CD14-positive monocyte (primary cell): ENCODE measurements around the gene ADAMTS3. TPM values are rescaled to one million over a fixed set of nuclear protein-coding genes. Genes with fewer than 3 reads are reported as not detected.

ENCODE experiments used
- DNase-seq, 3 donors: peaks; one replicate each; pipeline ENCODE4 v3.0.0-alpha.2; 2011 to 2022
- H2AFZ ChIP-seq: 2 replicates; pipeline ENCODE4 v1.6.0; 2012; ENCODE audit warnings: mild to moderate bottlenecking, low read depth, low read length, inconsistent platforms; ENCODE audit not compliant: insufficient read depth, poor library complexity, severe bottlenecking
- H3K27ac ChIP-seq, 2 donors: 1 replicate in 1 of 2; 2 replicates in 1 of 2; pipeline ENCODE4 v1.5.1; 2012 to 2013; ENCODE audit warnings: low read length in 2 of 2, control low read depth in 1 of 2, inconsistent platforms in 1 of 2, low read depth in 1 of 2, mild to moderate bottlenecking in 1 of 2
- H3K27me3 ChIP-seq, 2 donors: one replicate each; pipeline versions ENCODE4 v1.6.0 to v1.6.1; 2011 to 2013; ENCODE audit warnings: low read length in 2 of 2; ENCODE audit not compliant: control insufficient read depth in 2 of 2, insufficient read depth in 2 of 2
- H3K36me3 ChIP-seq, 2 donors: replicated peaks in 1 of 2; 1 replicate in 1 of 2; 2 replicates in 1 of 2; pipeline versions ENCODE4 v1.5.1 to v1.6.1; 2012 to 2013; ENCODE audit warnings: low read length in 2 of 2, control low read depth in 1 of 2, inconsistent platforms in 1 of 2, mild to moderate bottlenecking in 1 of 2; ENCODE audit not compliant: insufficient read depth in 2 of 2, control insufficient read depth in 1 of 2
- H3K4me1 ChIP-seq, 2 donors: 1 replicate in 1 of 2; 2 replicates in 1 of 2; pipeline versions ENCODE4 v1.5.1 to v1.6.1; 2012 to 2013; ENCODE audit warnings: low read length in 2 of 2, control low read depth in 1 of 2, inconsistent platforms in 1 of 2, mild to moderate bottlenecking in 1 of 2, moderate library complexity in 1 of 2; ENCODE audit not compliant: insufficient read depth in 2 of 2, control insufficient read depth in 1 of 2
- H3K4me2 ChIP-seq: replicated peaks from 2 replicates; pipeline ENCODE3; 2012; ENCODE audit warnings: low read length, moderate library complexity, mild to moderate bottlenecking; ENCODE audit not compliant: poor library complexity, severe bottlenecking; ENCODE audit errors: extremely low read depth
- H3K4me3 ChIP-seq, 3 experiments: fragments of 200-600 bp in 1 of 3; sonication (generic) in 1 of 3; replicated peaks in 1 of 3; 1 replicate in 2 of 3; 2 replicates in 1 of 3; pipeline ENCODE4 v1.5.1; 2011 to 2013; ENCODE audit warnings: low read length in 3 of 3, mild to moderate bottlenecking in 3 of 3, control low read depth in 2 of 3, low read depth in 2 of 3, inconsistent platforms in 1 of 3, moderate library complexity in 1 of 3
- H3K79me2 ChIP-seq: 2 replicates; pipeline ENCODE4 v1.6.0; 2012; ENCODE audit warnings: mild to moderate bottlenecking, control low read depth, inconsistent platforms, low read length, moderate library complexity; ENCODE audit not compliant: insufficient read depth
- H3K9ac ChIP-seq: 2 replicates; pipeline ENCODE4 v1.6.0; 2017; ENCODE audit warnings: low read length, mild to moderate bottlenecking; ENCODE audit not compliant: insufficient read depth, poor library complexity, severe bottlenecking
- H3K9me3 ChIP-seq, 2 donors: replicated peaks in 1 of 2; 1 replicate in 1 of 2; 2 replicates in 1 of 2; pipeline versions ENCODE4 v1.5.1 to v1.6.1; 2012 to 2013; ENCODE audit warnings: low read length in 2 of 2, control low read depth in 1 of 2; ENCODE audit not compliant: control insufficient read depth in 1 of 2, insufficient read depth in 1 of 2
- H4K20me1 ChIP-seq: 2 replicates; pipeline ENCODE4 v1.6.0; 2012; ENCODE audit warnings: mild to moderate bottlenecking, low read length, control low read depth, moderate library complexity; ENCODE audit not compliant: insufficient read depth
- H3K27ac Mint-ChIP-seq, 7 donors: one replicate each; pipeline ENCODE4 v1.8.0; 2020; ENCODE audit warnings: mild to moderate bottlenecking in 7 of 7, mixed read lengths in 7 of 7, moderate library complexity in 6 of 7, inconsistent platforms in 2 of 7
- H3K27me3 Mint-ChIP-seq, 3 donors: one replicate each; pipeline ENCODE4 v1.8.0; 2021 to 2022; ENCODE audit warnings: low read depth in 3 of 3, mild to moderate bottlenecking in 3 of 3, mixed read lengths in 3 of 3, moderate library complexity in 3 of 3, inconsistent platforms in 1 of 3
- H3K36me3 Mint-ChIP-seq, 2 donors: one replicate each; pipeline ENCODE4 v1.8.0; 2020; ENCODE audit warnings: mixed read lengths in 2 of 2, inconsistent platforms in 1 of 2, mild to moderate bottlenecking in 1 of 2
- H3K4me1 Mint-ChIP-seq: one replicate; pipeline ENCODE4 v1.8.0; 2020; ENCODE audit warnings: mild to moderate bottlenecking, mixed read lengths
- H3K4me3 Mint-ChIP-seq, 2 donors: one replicate each; pipeline ENCODE4 v1.8.0; 2020; ENCODE audit warnings: mild to moderate bottlenecking in 2 of 2, mixed read lengths in 2 of 2, moderate library complexity in 1 of 2
- H3K9me3 Mint-ChIP-seq, 7 donors: one replicate each; pipeline ENCODE4 v1.8.0; 2020 to 2022; ENCODE audit warnings: mixed read lengths in 7 of 7, mild to moderate bottlenecking in 6 of 7, moderate library complexity in 6 of 7, inconsistent platforms in 2 of 7
- CTCF ChIP-seq: fragments of 200-600 bp; IDR thresholded peaks from one replicate; pipeline ENCODE4 v1.8.0; 2022; ENCODE audit warnings: antibody characterized with exemption, mild to moderate bottlenecking
- WGBS: methylation state at CpG from one replicate; pipeline ENCODE4 v1.1.5; 2013; ENCODE audit warnings: missing lambda C conversion rate; ENCODE audit not compliant: insufficient coverage; 5-methylcytosine and 5-hydroxymethylcytosine counted together
- intact Hi-C, 2 donors: fragments of 100-400 bp; cut with micrococcal nuclease; formaldehyde crosslinking; loops; one replicate each; pipeline versions ENCODE4 v1.15.0 to v1.15.1; 2023
- polyA plus RNA-seq, 3 donors: library from polyadenylated mRNA; depleted of rRNA in 1 of 3; unstranded in 2 of 3; stranded (reverse) in 1 of 3; fragments of 300-500 nt in 2 of 3; fragments of >200 nt in 1 of 3; fragmentation: Illumina TruSeq in 2 of 3; gene quantifications; 1 replicate in 2 of 3; 2 replicates in 1 of 3; pipeline ENCODE4 v1.2.3, GENCODE V29; 2012 to 2021

ADAMTS3 gene
- polyA plus RNA-seq, 3 donors: not detected

- Histone ChIP-seq H3K4me2 (no peak overlapping the region), H3K27me3 (no peaks in the 10 kb centered on the region), H3K27ac (no peak overlapping the region), H3K9me3 (no peaks in the 10 kb centered on the region), H3K9ac (no peak overlapping the region), H4K20me1 (no peaks in the 10 kb centered on the region), H3K36me3 (no peaks in the 10 kb centered on the region), H2AFZ (no peak overlapping the region), H3K79me2 (no peaks in the 10 kb centered on the region), H3K4me3 (no peak overlapping the region), H3K4me1 (no peaks in the 10 kb centered on the region)
- Mint-ChIP-seq H3K4me1 (no peaks in the 10 kb centered on the region), H3K4me3 (no peak overlapping the region), H3K9me3 (peaks cover 0 to 5% (median 0%) of the 10 kb centered on the region in 7 donors), H3K27ac (peak overlapping the region in 1 of 7 donors; percentile 82), H3K36me3 (no peaks in the 10 kb centered on the region), H3K27me3 (no peaks in the 10 kb centered on the region)
- WGBS: no CpG with 5 or more reads among the region's 1 CpG
- TF ChIP-seq CTCF: no peak
- intact Hi-C loops: no loop called here
- DNase-seq: no peak
Measured at GRCh38 chr4:72531768-72532290, 37.2 kb downstream of the ADAMTS3 start.

GRCh38 chr4:72531322-72531721 is 37.7 kb downstream of the ADAMTS3 start:
- Mint-ChIP-seq H3K36me3 (no peaks in the 10 kb centered on the region), H3K4me1 (no peaks in the 10 kb centered on the region), H3K27ac (no peak overlapping the region), H3K4me3 (no peak overlapping the region), H3K27me3 (no peaks in the 10 kb centered on the region), H3K9me3 (peaks cover 0 to 5% (median 0%) of the 10 kb centered on the region in 7 donors)
- H3K4me2 ChIP-seq: no peak overlapping the region
- H3K36me3 ChIP-seq: no peaks in the 10 kb centered on the region
- H2AFZ ChIP-seq: no peak overlapping the region
- no peaks in the 10 kb centered on the region for H4K20me1 ChIP-seq
- no peak for TF ChIP-seq CTCF
- H3K9me3 ChIP-seq: no peaks in the 10 kb centered on the region
- whole genome bisulfite sequencing: 100% methylated on average over 2 of the region's 3 CpGs
- H3K4me1 ChIP-seq: no peaks in the 10 kb centered on the region
- intact Hi-C loops: no loop called here
- H3K9ac ChIP-seq: no peak overlapping the region
- H3K27ac ChIP-seq: no peak overlapping the region
- no peak for DNase-seq
- H3K4me3 ChIP-seq: no peak overlapping the region
- no peaks in the 10 kb centered on the region for H3K27me3 ChIP-seq
- H3K79me2 ChIP-seq: no peaks in the 10 kb centered on the region
